GM19240 (cell line): ENCODE data around the gene TMEM39A.

ENCODE experiments used
- DNase-seq: peaks from one replicate; pipeline ENCODE4 v3.0.0; 2011; ENCODE audit warnings: low spot score; ENCODE audit not compliant: insufficient read length

TMEM39A gene

GRCh38 chr3:119401503-119402440, 61.6 kb downstream of the TMEM39A start:
- no peak for DNase-seq

GRCh38 chr3:119401069-119401468, 62.3 kb downstream of the TMEM39A start:
- no peak for DNase-seq

GRCh38 chr3:119400466-119400865, 62.9 kb downstream of the TMEM39A start:
- no peak for DNase-seq

GRCh38 chr3:119396870-119397269, 66.5 kb downstream of the TMEM39A start:
- no peak for DNase-seq

- DNase-seq = peak; percentile 4
Observed at GRCh38 chr3:119395923-119396358, 67.5 kb downstream of the TMEM39A start.

GRCh38 chr3:119388577-119388976, 74.8 kb downstream of the TMEM39A start:
- DNase-seq = no peak

GRCh38 chr3:119382134-119382533, 81.3 kb downstream of the TMEM39A start:
- DNase-seq = no peak

GRCh38 chr3:119380697-119381096, 82.7 kb downstream of the TMEM39A start:
- DNase-seq = no peak
